Glutamatergic neuron (in vitro differentiated cells): ENCODE results near the gene RNASE11. TPM values are rescaled to one million over a fixed set of nuclear protein-coding genes. Genes with fewer than 3 reads are reported as not detected.
"Not testable (repeated sequence)": the region's sequence is repeated elsewhere in the genome, so short reads cannot be mapped to it uniquely, and the experiment has no call there.

Source experiments
- DNase-seq: peaks from one replicate; pipeline ENCODE4 v3.0.0; 2022
- H3K27ac Mint-ChIP-seq: one replicate; pipeline ENCODE4 v1.8.0; 2020; ENCODE audit warnings: mild to moderate bottlenecking, mixed read lengths, inconsistent platforms; ENCODE audit not compliant: unreplicated experiment
- H3K27me3 Mint-ChIP-seq: one replicate; pipeline ENCODE4 v1.8.0; 2020; ENCODE audit warnings: mild to moderate bottlenecking, moderate library complexity, mixed read lengths, inconsistent platforms; ENCODE audit not compliant: unreplicated experiment
- H3K36me3 Mint-ChIP-seq: one replicate; pipeline ENCODE4 v1.8.0; 2020; ENCODE audit warnings: mild to moderate bottlenecking, mixed read lengths, inconsistent platforms; ENCODE audit not compliant: unreplicated experiment
- H3K4me1 Mint-ChIP-seq: one replicate; pipeline ENCODE4 v1.8.0; 2020; ENCODE audit warnings: mild to moderate bottlenecking, low read depth, mixed read lengths, inconsistent platforms; ENCODE audit not compliant: unreplicated experiment
- H3K4me3 Mint-ChIP-seq: one replicate; pipeline ENCODE4 v1.8.0; 2020; ENCODE audit warnings: mild to moderate bottlenecking, mixed read lengths, inconsistent platforms; ENCODE audit not compliant: unreplicated experiment
- H3K9me3 Mint-ChIP-seq: one replicate; pipeline ENCODE4 v1.8.0; 2020; ENCODE audit warnings: mild to moderate bottlenecking, moderate library complexity, mixed read lengths, inconsistent platforms; ENCODE audit not compliant: unreplicated experiment
- total RNA-seq: library from RNA; stranded (reverse); fragmentation: NEBNext Ultra II Directional; extraction: Animal tissue kit (Norgen Biotek cat#: 25700); gene quantifications from one replicate; pipeline ENCODE4 v1.2.1, GENCODE V29; 2021; ENCODE audit not compliant: unreplicated experiment
- TF ChIP-seq, protein P1 (sequence below): fragments of 200-600 bp; sonication (generic); IDR thresholded peaks from one replicate; pipeline ENCODE4 v1.5.0; 2021; ENCODE audit not compliant: partially characterized antibody, unreplicated experiment

RNASE11 gene
- total RNA-seq, 1 donor from 2014 or later: not detected

DNA sequence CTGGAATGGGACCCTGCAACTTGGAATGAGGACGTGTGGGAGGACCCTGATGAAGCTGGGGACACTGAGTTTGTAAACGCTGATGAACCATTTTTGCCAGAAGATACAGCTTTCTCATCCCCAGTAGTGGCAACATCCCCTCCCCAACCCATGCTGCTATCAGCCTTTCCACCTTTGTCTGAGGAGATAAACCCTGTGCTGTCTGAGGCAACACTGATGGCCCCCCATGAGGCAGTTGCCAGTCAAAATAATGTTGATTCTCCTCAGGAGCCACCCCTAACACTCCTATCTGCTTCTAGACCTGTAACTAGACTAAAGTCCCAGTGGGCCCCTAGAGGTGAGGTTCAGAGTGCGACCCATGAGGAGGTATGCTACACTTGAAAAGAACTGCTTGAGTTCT, 19.4 kb downstream of the RNASE11 start:
- peaks cover 1% of the 10 kb centered on the region for H3K9me3 Mint-ChIP-seq
- TF ChIP-seq, protein P1, sequence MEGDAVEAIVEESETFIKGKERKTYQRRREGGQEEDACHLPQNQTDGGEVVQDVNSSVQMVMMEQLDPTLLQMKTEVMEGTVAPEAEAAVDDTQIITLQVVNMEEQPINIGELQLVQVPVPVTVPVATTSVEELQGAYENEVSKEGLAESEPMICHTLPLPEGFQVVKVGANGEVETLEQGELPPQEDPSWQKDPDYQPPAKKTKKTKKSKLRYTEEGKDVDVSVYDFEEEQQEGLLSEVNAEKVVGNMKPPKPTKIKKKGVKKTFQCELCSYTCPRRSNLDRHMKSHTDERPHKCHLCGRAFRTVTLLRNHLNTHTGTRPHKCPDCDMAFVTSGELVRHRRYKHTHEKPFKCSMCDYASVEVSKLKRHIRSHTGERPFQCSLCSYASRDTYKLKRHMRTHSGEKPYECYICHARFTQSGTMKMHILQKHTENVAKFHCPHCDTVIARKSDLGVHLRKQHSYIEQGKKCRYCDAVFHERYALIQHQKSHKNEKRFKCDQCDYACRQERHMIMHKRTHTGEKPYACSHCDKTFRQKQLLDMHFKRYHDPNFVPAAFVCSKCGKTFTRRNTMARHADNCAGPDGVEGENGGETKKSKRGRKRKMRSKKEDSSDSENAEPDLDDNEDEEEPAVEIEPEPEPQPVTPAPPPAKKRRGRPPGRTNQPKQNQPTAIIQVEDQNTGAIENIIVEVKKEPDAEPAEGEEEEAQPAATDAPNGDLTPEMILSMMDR: no peak
- H3K4me1 Mint-ChIP-seq: no peaks in the 10 kb centered on the region
- H3K27me3 Mint-ChIP-seq: peaks cover 2% of the 10 kb centered on the region
- no peak overlapping the region for H3K4me3 Mint-ChIP-seq
- H3K27ac Mint-ChIP-seq: no peak overlapping the region
- H3K36me3 Mint-ChIP-seq: peaks cover 4% of the 10 kb centered on the region
- DNase-seq: no peak

DNA sequence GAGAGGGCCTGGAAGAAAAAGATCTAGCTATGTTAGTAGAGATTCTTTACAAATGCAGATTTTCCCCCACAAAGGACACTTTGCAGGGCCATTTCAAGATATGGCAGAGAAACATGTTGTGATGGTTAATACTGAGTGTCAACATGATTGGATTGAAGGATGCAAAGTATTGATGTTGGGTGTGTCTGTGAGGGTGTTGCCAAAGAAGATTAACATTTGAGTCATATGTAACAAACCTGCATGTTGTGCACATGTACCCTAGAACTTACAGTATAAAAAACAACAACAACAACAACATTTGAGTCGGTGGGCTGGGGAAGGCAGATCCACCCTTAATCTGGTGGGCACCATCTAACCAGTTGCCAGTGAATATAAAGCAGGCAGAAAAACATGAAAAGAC, 20.6 kb downstream of the RNASE11 start:
- H3K4me1 Mint-ChIP-seq, H3K36me3 Mint-ChIP-seq, DNase-seq, H3K9me3 Mint-ChIP-seq, H3K27ac Mint-ChIP-seq, H3K27me3 Mint-ChIP-seq, H3K4me3 Mint-ChIP-seq: not testable (repeated sequence)

DNA sequence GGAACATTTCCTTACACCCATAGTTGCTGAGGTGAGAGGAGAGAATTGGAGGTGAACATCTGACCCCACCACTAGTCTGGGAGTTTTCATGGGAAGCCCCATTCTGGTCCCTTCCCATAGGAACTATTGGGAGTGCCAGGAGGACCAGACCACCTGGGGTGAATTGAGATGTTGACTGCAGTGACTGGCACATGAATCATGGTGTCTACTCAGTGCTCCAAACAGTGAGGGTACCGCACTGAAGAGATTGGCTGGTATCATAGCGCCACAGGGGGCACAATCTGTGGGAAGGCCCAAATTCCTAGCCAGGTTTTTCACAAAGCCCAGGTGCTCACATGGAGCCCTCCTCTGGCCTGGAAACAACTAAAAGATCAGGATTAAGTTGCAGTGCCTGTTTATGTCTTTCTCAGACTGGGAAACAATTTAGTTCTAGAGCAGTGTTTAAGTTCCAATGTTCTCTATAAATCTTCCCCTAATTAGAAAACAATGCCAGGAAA, 23.3 kb downstream of the RNASE11 start:
- no peaks in the 10 kb centered on the region for H3K27me3 Mint-ChIP-seq
- no peak overlapping the region for H3K4me3 Mint-ChIP-seq
- H3K36me3 Mint-ChIP-seq: peaks cover 4% of the 10 kb centered on the region
- H3K27ac Mint-ChIP-seq: no peak overlapping the region
- no peaks in the 10 kb centered on the region for H3K4me1 Mint-ChIP-seq
- DNase-seq: no peak
- TF ChIP-seq, protein P1: no peak
- peaks cover 1% of the 10 kb centered on the region for H3K9me3 Mint-ChIP-seq

DNA sequence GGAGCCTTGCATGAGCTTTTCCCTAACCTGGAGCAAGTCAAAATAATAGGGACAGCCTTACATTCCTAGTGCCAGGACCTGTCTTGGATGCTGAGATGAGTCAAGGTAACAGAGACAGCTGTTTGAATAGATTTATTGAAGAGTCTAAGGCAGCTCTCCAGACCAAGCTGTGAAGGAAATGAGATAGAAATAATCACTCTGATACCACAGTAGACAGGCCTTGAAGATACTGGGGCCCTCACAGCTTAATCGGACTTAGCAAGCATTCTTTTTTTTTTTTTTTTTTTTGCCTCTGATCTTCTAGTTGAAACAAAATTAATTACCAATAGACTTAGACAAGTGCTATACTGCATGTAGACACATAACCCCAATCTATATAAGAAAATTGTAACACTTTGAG, 23.8 kb downstream of the RNASE11 start:
- Mint-ChIP-seq H3K4me1 (no peaks in the 10 kb centered on the region), H3K27me3 (no peaks in the 10 kb centered on the region), H3K4me3 (no peak overlapping the region), H3K9me3 (peaks cover 1% of the 10 kb centered on the region), H3K27ac (no peak overlapping the region), H3K36me3 (peaks cover 4% of the 10 kb centered on the region)
- no peak for DNase-seq
- TF ChIP-seq, protein P1: no peak

DNA sequence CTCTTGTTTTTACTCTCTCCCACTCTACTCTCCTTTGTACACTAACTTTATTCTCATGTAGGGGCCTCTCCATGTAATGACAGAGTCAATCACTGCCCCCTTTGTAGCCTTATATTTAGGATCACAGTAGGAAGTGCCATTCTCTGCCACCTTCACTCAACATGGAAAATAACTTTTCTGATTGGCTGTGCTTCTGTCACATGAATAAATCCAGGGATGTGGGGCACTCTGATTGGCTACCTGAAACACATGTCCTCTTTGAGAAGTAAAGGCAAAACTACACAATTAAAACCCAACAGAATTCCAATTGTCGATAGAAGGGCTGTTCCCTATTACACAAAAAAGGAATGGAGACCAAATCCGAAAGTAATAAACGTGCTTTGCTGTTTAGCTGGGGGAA, 26.8 kb downstream of the RNASE11 start, which contains the start of gene RNASE9:
RNASE9 (minus strand) TSS at position 87 of the 400 bp plus-strand sequence.
- H3K4me3 Mint-ChIP-seq: no peak within 1 kb of the TSS
- H3K36me3 Mint-ChIP-seq: no peaks in the 10 kb centered on the region
- TF ChIP-seq, protein P1: no peak
- H3K27me3 Mint-ChIP-seq: peaks cover 3% of the 10 kb centered on the region
- H3K9me3 Mint-ChIP-seq: no peaks in the 10 kb centered on the region
- DNase-seq: no peak
- no peaks in the 10 kb centered on the region for H3K4me1 Mint-ChIP-seq
- H3K27ac Mint-ChIP-seq: no peak within 1 kb of the TSS

DNA sequence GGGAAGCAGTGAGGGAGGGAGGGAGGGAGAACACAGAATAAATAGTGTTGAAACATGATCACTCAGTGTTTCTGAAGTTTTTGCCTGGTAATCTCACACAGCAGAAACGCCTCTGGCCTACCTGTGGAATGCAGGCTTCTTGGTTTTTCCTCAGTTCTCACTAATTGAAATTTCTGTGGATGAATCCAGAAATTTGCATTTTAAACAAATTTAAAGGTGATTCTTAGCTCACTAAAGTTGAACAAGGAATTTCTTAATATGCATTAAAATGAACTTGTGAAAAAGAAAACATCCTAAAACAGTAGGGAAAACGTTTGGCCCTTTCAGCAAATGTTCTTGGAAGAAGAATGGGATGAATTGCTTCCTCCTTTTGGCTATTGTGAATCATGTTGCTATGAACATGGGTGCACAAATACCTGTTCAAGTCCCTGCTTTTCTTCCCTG, 28.3 kb downstream of the RNASE11 start:
- TF ChIP-seq, protein P1: no peak
- Mint-ChIP-seq H3K4me1 (no peaks in the 10 kb centered on the region), H3K9me3 (no peaks in the 10 kb centered on the region), H3K4me3 (no peak overlapping the region), H3K36me3 (no peaks in the 10 kb centered on the region), H3K27me3 (peaks cover 3% of the 10 kb centered on the region), H3K27ac (no peak overlapping the region)
- no peak for DNase-seq
